ENCODE measurements around the gene TCF7L1. TPM values are rescaled to one million over a fixed set of nuclear protein-coding genes. Genes with fewer than 3 reads are reported as not detected.
A peak's percentile ranks its signal among the peaks of the same experiment; 100 is the strongest.
"Not testable (repeated sequence)": the region's sequence is repeated elsewhere in the genome, so short reads cannot be mapped to it uniquely, and the experiment has no call there.

The TCF7L1 gene
- total RNA-seq, 2 experiments from 2014 or later = not detected

- Mint-ChIP-seq H3K36me3 (peaks cover 5% of the 10 kb centered on the region), H3K27me3 (peaks cover 16% of the 10 kb centered on the region), H3K27ac (no peak overlapping the region), H3K4me1 (no peaks in the 10 kb centered on the region), H3K9me3 (no peaks in the 10 kb centered on the region), H3K4me3 (no peak overlapping the region)
- DNase-seq (no peak), ATAC-seq (ENCODE audit: low read depth) (no peak)
- POLR2A ChIA-PET = interaction anchor here (1.5 to 1.9 kb wide), 2 partner anchors 13 to 14 kb away, joined by 4 to 9 read pairs; partner anchors contain the start of genes ELMOD3, RETSAT and TGOLN2
Measured at GRCh38 chr2:85340034-85340892, 207.1 kb downstream of the TCF7L1 start.

GRCh38 chr2:85341269-85342029, 208.3 kb downstream of the TCF7L1 start:
- POLR2A ChIA-PET = interaction anchor here (0.6 kb wide), 1 partner anchor 23 kb away, joined by 5 read pairs; no protein-coding TSS in a partner anchor
- Mint-ChIP-seq H3K27ac (no peak overlapping the region), H3K9me3 (no peaks in the 10 kb centered on the region), H3K4me3 (no peak overlapping the region), H3K36me3 (peaks cover 5% of the 10 kb centered on the region), H3K27me3 (peaks cover 14% of the 10 kb centered on the region), H3K4me1 (no peaks in the 10 kb centered on the region)
- no peak for DNase-seq
- ATAC-seq (ENCODE audit: low read depth) = no peak

- no peaks in the 10 kb centered on the region for H3K4me1 Mint-ChIP-seq
- no peak for DNase-seq
- POLR2A ChIA-PET = interaction anchor here (0.6 kb wide), 1 partner anchor 23 kb away, joined by 5 read pairs; no protein-coding TSS in a partner anchor
- H3K27ac Mint-ChIP-seq = peak overlapping the region; percentile 11
- H3K27me3 Mint-ChIP-seq = peaks cover 12% of the 10 kb centered on the region
- H3K9me3 Mint-ChIP-seq = no peaks in the 10 kb centered on the region
- no peak for ATAC-seq (ENCODE audit: low read depth)
- H3K36me3 Mint-ChIP-seq = peaks cover 5% of the 10 kb centered on the region
- no peak overlapping the region for H3K4me3 Mint-ChIP-seq
Measured at GRCh38 chr2:85342156-85342555, 209.0 kb downstream of the TCF7L1 start.

- ATAC-seq (ENCODE audit: low read depth) = peak; percentile 34
- not testable (repeated sequence) for H3K4me3 Mint-ChIP-seq, DNase-seq, H3K27me3 Mint-ChIP-seq, H3K27ac Mint-ChIP-seq, H3K4me1 Mint-ChIP-seq, H3K9me3 Mint-ChIP-seq, H3K36me3 Mint-ChIP-seq
- POLR2A ChIA-PET = interaction anchor here (1.3 kb wide), 1 partner anchor 26 kb away, joined by 6 read pairs; no protein-coding TSS in a partner anchor
Measured at GRCh38 chr2:85343207-85343895, 210.2 kb downstream of the TCF7L1 start.

- H3K4me3 Mint-ChIP-seq = no peak overlapping the region
- no peak for ATAC-seq (ENCODE audit: low read depth)
- no peaks in the 10 kb centered on the region for H3K27me3 Mint-ChIP-seq
- DNase-seq = no peak
- no peaks in the 10 kb centered on the region for H3K9me3 Mint-ChIP-seq
- H3K27ac Mint-ChIP-seq = no peak overlapping the region
- H3K4me1 Mint-ChIP-seq = no peaks in the 10 kb centered on the region
- POLR2A ChIA-PET = no interaction called here
- peaks cover 7% of the 10 kb centered on the region for H3K36me3 Mint-ChIP-seq
Measured at GRCh38 chr2:85344356-85344954, 211.3 kb downstream of the TCF7L1 start.

GRCh38 chr2:85347599-85347998, 214.4 kb downstream of the TCF7L1 start:
- POLR2A ChIA-PET = interaction anchor here (1.3 kb wide), 1 partner anchor 20 kb away, joined by 3 read pairs; the partner anchor contains the start of gene TGOLN2
- DNase-seq = no peak
- H3K27ac Mint-ChIP-seq = no peak overlapping the region
- no peaks in the 10 kb centered on the region for H3K9me3 Mint-ChIP-seq
- H3K4me1 Mint-ChIP-seq = peaks cover 3% of the 10 kb centered on the region
- no peaks in the 10 kb centered on the region for H3K27me3 Mint-ChIP-seq
- no peak for ATAC-seq (ENCODE audit: low read depth)
- H3K4me3 Mint-ChIP-seq = no peak overlapping the region
- H3K36me3 Mint-ChIP-seq = peaks cover 11% of the 10 kb centered on the region

- H3K27ac Mint-ChIP-seq = peak overlapping the region; percentile 95
- ATAC-seq (ENCODE audit: low read depth) (no peak), DNase-seq (no peak)
- peak overlapping the region; percentile 92 for H3K4me3 Mint-ChIP-seq
- POLR2A ChIA-PET = interaction anchor here (0.6 to 3.5 kb wide), 18 partner anchors 8 to 241 kb away, joined by 3 to 84 read pairs (median 5); partner anchors contain the start of genes MAT2A, RNF181, SH2D6 and TGOLN2
- no peaks in the 10 kb centered on the region for H3K9me3 Mint-ChIP-seq
- H3K27me3 Mint-ChIP-seq = no peaks in the 10 kb centered on the region
- H3K36me3 Mint-ChIP-seq = peaks cover 19% of the 10 kb centered on the region
- H3K4me1 Mint-ChIP-seq = peaks cover 27% of the 10 kb centered on the region
Measured at GRCh38 chr2:85353876-85354285, 220.7 kb downstream of the TCF7L1 start.

GRCh38 chr2:85354286-85355072, 221.3 kb downstream of the TCF7L1 start, which contains the start of the genes ELMOD3 and RETSAT:
Gene ELMOD3 (plus strand): TSS chr2:85354769. CDS start chr2:85357199, 2,430 bp downstream.
Gene RETSAT (minus strand): TSS chr2:85354528. CDS start chr2:85354507, 21 bp downstream.
- DNase-seq = peak; percentile 90
- Mint-ChIP-seq H3K4me3 (peak within 1 kb of the TSS; percentile 92), H3K36me3 (peaks cover 22% of the 10 kb centered on the region), H3K27ac (peak within 1 kb of the TSS; percentile 95), H3K4me1 (peaks cover 29% of the 10 kb centered on the region), H3K9me3 (no peaks in the 10 kb centered on the region), H3K27me3 (no peaks in the 10 kb centered on the region)
- POLR2A ChIA-PET = interaction anchor here (0.6 to 3.5 kb wide), 26 partner anchors 8 to 241 kb away, joined by 3 to 84 read pairs (median 4); partner anchors contain the start of genes MAT2A, RNF181, SH2D6 and TGOLN2
- ATAC-seq (ENCODE audit: low read depth) = peak; percentile 100

- Mint-ChIP-seq H3K27me3 (no peaks in the 10 kb centered on the region), H3K4me3 (peak overlapping the region; percentile 92), H3K36me3 (peaks cover 21% of the 10 kb centered on the region), H3K9me3 (no peaks in the 10 kb centered on the region), H3K4me1 (peaks cover 29% of the 10 kb centered on the region), H3K27ac (peak overlapping the region; percentile 95)
- no peak for DNase-seq
- POLR2A ChIA-PET = interaction anchor here (0.8 to 3.5 kb wide), 19 partner anchors 9 to 240 kb away, joined by 3 to 84 read pairs (median 5); partner anchors contain the start of genes MAT2A, RNF181, SH2D6 and TGOLN2
- ATAC-seq (ENCODE audit: low read depth) = no peak
Measured at GRCh38 chr2:85355073-85355410, 221.8 kb downstream of the TCF7L1 start.

- Mint-ChIP-seq H3K27ac (peak overlapping the region; percentile 70), H3K4me1 (peaks cover 29% of the 10 kb centered on the region), H3K27me3 (no peaks in the 10 kb centered on the region), H3K4me3 (peak overlapping the region; percentile 92), H3K9me3 (no peaks in the 10 kb centered on the region), H3K36me3 (peaks cover 21% of the 10 kb centered on the region)
- POLR2A ChIA-PET = interaction anchor here (1.2 to 3.5 kb wide), 14 partner anchors 8 to 240 kb away, joined by 3 to 84 read pairs (median 6); partner anchors contain the start of genes MAT2A, RNF181, SH2D6 and TGOLN2
- ATAC-seq (ENCODE audit: low read depth) (no peak), DNase-seq (no peak)
Measured at GRCh38 chr2:85355521-85355920, 222.3 kb downstream of the TCF7L1 start.

GRCh38 chr2:85356186-85356585, 223.0 kb downstream of the TCF7L1 start:
- ATAC-seq (ENCODE audit: low read depth) (no peak), DNase-seq (no peak)
- Mint-ChIP-seq H3K4me3 (no peak overlapping the region), H3K27ac (no peak overlapping the region), H3K36me3 (peaks cover 21% of the 10 kb centered on the region), H3K27me3 (no peaks in the 10 kb centered on the region), H3K4me1 (peaks cover 28% of the 10 kb centered on the region), H3K9me3 (no peaks in the 10 kb centered on the region)
- POLR2A ChIA-PET = interaction anchor here (2.4 kb wide), 1 partner anchor 11 kb away, joined by 9 read pairs; no protein-coding TSS in a partner anchor
